Activated CD8-positive, alpha-beta T cell treated with anti-CD3 and anti-CD28 coated beads, Interleukin-2, amount 10 ng/mL, durations not matched to agents 7 days and 5 days (primary cell): ENCODE results near the gene TRIML2. TPM values are rescaled to one million over a fixed set of nuclear protein-coding genes. Genes with fewer than 3 reads are reported as not detected.
"Not testable (repeated sequence)": the region's sequence is repeated elsewhere in the genome, so short reads cannot be mapped to it uniquely, and the experiment has no call there.

ENCODE experiments used
- ATAC-seq: fragments of 150-1000 bp; cut with Tn5 transposase; one replicate; pipeline ENCODE4 v1.10.0; 2021; ENCODE audit warnings: moderate library complexity
- CTCF ChIA-PET: fragments of 350-600 bp; sonication (Branson Sonifier 250); formaldehyde crosslinking; loops from one replicate; lab custom pipeline; 2021; ENCODE audit warnings: antibody characterized with exemption; lab: Charles Lee
- POLR2A ChIA-PET: fragments of 350-600 bp; sonication (Branson Sonifier 250); formaldehyde crosslinking; loops from one replicate; lab custom pipeline; 2021; ENCODE audit warnings: antibody characterized with exemption; lab: Charles Lee
- DNase-seq: peaks from one replicate; pipeline ENCODE4 v3.0.0-alpha.2; 2020
- H3K27ac Mint-ChIP-seq: one replicate; pipeline ENCODE4 v1.8.0; 2021; ENCODE audit warnings: mild to moderate bottlenecking, mixed read lengths
- H3K27me3 Mint-ChIP-seq: one replicate; pipeline ENCODE4 v1.8.0; 2021; ENCODE audit warnings: low read depth, mixed read lengths
- H3K36me3 Mint-ChIP-seq: one replicate; pipeline ENCODE4 v1.8.0; 2021; ENCODE audit warnings: low read depth, mixed read lengths
- H3K4me1 Mint-ChIP-seq: one replicate; pipeline ENCODE4 v1.8.0; 2021; ENCODE audit warnings: low read depth, mixed read lengths
- H3K4me3 Mint-ChIP-seq: one replicate; pipeline ENCODE4 v1.8.0; 2021; ENCODE audit warnings: mild to moderate bottlenecking, mixed read lengths
- H3K9me3 Mint-ChIP-seq: one replicate; pipeline ENCODE4 v1.8.0; 2022; ENCODE audit warnings: mixed read lengths; ENCODE audit not compliant: insufficient read depth
- total RNA-seq, 2 experiments: library from RNA; stranded (reverse); gene quantifications; one replicate each; pipeline ENCODE4 v1.2.3, GENCODE V29; 2021

The TRIML2 gene
- total RNA-seq, 2 experiments from 2014 or later, result not detected

DNA sequence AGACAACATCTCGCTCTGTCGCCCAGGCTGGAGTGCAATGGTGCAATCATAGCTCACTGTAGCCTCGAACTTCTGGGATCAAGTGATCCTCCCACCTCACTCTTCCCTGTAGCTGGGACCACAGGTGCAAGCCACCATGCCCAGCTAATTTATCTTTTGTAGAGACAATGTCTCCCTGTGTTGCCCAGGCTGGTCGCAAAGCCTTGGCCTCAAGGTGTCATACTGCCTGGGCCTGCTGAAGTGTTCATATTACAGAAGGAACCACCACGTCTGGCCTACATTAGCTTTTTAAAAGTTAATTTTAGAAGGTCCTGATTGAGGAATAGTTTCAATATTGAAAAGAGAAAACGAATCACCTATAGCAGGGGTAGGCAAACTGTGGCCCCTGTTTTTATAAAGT lies 22.5 kb downstream of the TRIML2 start:
- no peaks in the 10 kb centered on the region for H3K27me3 Mint-ChIP-seq
- H3K27ac Mint-ChIP-seq, result no peak overlapping the region
- H3K36me3 Mint-ChIP-seq, result no peaks in the 10 kb centered on the region
- ATAC-seq (no peak), DNase-seq (no peak)
- H3K9me3 Mint-ChIP-seq, result peaks cover 6% of the 10 kb centered on the region
- no peaks in the 10 kb centered on the region for H3K4me1 Mint-ChIP-seq
- POLR2A ChIA-PET, result no interaction called here
- no peak overlapping the region for H3K4me3 Mint-ChIP-seq
- CTCF ChIA-PET, result no interaction called here

DNA sequence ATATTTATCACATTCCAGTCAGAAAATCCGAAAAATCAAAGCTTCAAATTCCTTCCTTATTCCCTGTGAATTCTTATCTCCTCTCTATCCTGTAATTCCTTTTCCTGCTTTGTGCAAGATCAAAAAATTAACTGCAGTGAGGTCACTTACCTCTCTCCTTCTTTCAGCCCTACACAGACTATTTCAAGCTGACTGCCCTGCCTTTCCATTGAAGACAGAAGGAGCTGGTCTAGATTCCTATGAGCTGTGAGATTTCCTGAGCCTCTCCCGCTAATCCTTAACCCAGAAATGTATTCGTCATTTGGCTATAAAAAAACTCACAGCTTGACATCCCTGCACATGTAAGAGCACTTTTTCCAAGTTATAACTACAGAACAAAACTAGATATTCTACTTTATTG lies 26.6 kb downstream of the TRIML2 start:
- Mint-ChIP-seq H3K9me3 (peaks cover 8% of the 10 kb centered on the region), H3K4me3 (no peak overlapping the region), H3K36me3 (no peaks in the 10 kb centered on the region), H3K27me3 (no peaks in the 10 kb centered on the region), H3K4me1 (no peaks in the 10 kb centered on the region), H3K27ac (no peak overlapping the region)
- DNase-seq (no peak), ATAC-seq (no peak)
- ChIA-PET POLR2A (no interaction called here), CTCF (no interaction called here)

DNA sequence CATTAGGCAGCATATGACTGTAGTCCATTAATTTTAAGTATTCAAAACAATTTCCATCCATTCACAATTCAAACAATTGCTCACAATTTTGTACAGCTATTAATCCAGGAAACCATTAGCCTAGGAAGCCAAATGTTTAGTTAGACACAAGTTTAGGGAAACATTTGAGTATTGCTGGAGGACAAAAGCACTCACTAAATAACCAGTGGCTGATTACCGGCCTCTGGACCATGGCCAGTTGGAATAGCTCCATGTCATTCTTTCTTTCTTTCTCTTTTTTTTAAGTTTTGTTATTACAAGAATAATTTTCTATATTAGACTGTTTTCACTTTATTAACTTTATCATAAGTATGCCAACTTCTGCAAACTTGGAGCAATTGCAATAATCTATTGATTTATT lies 31.3 kb downstream of the TRIML2 start:
- Mint-ChIP-seq H3K27me3 (no peaks in the 10 kb centered on the region), H3K9me3 (peaks cover 11% of the 10 kb centered on the region), H3K27ac (no peak overlapping the region), H3K4me3 (no peak overlapping the region), H3K4me1 (no peaks in the 10 kb centered on the region), H3K36me3 (no peaks in the 10 kb centered on the region)
- DNase-seq (no peak), ATAC-seq (no peak)
- POLR2A ChIA-PET, result no interaction called here
- CTCF ChIA-PET, result no interaction called here

DNA sequence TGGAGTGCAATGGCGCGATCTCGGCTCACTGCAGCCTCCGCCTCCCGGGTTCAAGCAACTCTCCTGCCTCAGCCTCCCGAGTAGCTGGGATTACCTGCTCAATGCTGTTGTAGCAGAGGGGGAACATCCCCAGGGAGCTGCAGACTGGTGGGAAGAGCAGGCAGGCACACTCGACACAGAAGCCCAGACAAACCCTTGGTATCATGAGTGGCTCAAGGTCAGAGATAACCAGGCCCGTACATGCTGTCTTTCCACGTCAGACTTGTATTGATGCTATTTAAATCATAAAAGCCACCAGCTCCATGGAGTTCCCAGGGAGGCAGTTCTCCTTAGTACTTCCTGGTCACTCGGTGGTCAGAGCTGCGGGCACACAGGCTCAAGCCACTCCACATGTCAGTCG lies 33.2 kb downstream of the TRIML2 start:
- H3K27me3 Mint-ChIP-seq, result no peaks in the 10 kb centered on the region
- POLR2A ChIA-PET, result no interaction called here
- H3K27ac Mint-ChIP-seq, result no peak overlapping the region
- ATAC-seq, result no peak
- H3K4me1 Mint-ChIP-seq, result no peaks in the 10 kb centered on the region
- no peak overlapping the region for H3K4me3 Mint-ChIP-seq
- DNase-seq, result no peak
- H3K36me3 Mint-ChIP-seq, result no peaks in the 10 kb centered on the region
- H3K9me3 Mint-ChIP-seq, result peaks cover 10% of the 10 kb centered on the region
- CTCF ChIA-PET, result no interaction called here

DNA sequence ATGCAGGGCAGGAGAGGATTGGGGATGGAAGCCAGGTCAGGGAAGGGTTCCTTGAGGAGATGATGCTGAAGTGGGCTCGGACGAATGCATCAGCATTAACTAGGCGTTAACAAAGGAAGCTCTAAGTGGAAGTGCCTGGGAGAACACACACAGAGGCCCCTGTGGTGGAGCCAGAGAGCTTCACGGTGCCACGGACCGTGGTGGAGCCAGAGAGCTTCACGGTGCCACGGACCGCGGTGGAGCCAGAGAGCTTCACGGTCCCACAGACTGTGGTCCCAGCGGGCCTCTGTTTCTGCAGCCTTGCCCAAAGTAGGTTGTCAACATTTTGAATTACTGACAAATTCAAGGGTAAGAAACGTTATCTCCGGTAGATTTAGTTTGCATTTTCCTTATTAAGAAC lies 48.3 kb downstream of the TRIML2 start:
- ATAC-seq (no peak), DNase-seq (no peak)
- Mint-ChIP-seq H3K4me3 (no peak overlapping the region), H3K36me3 (no peaks in the 10 kb centered on the region), H3K4me1 (no peaks in the 10 kb centered on the region), H3K9me3 (peaks cover 3% of the 10 kb centered on the region), H3K27ac (no peak overlapping the region), H3K27me3 (no peaks in the 10 kb centered on the region)
- POLR2A ChIA-PET, result no interaction called here
- CTCF ChIA-PET, result no interaction called here

DNA sequence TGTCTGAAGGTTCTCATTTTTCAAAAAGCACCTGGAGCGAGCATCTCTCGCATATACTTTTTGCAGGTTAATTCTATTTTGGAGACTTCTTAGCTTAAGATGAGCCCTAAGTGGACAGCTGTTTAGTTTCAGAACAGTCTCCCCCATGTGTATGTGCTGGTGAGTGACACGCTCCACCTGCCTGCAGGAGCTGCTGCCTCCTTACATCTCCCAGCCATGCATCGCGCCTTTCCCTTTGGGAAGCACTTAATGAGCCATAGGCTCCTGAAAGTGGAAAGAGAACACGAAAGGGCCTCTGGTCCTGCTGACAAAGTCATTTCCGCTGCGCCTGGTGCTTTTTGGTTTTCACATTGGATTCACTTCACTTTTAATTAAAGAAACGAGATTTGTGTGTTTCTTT lies 56.1 kb downstream of the TRIML2 start:
- ChIA-PET POLR2A (no interaction called here), CTCF (no interaction called here)
- Mint-ChIP-seq H3K27me3 (no peaks in the 10 kb centered on the region), H3K27ac (no peak overlapping the region), H3K36me3 (no peaks in the 10 kb centered on the region), H3K4me1 (no peaks in the 10 kb centered on the region), H3K9me3 (peaks cover 3% of the 10 kb centered on the region), H3K4me3 (no peak overlapping the region)
- DNase-seq (no peak), ATAC-seq (no peak)

DNA sequence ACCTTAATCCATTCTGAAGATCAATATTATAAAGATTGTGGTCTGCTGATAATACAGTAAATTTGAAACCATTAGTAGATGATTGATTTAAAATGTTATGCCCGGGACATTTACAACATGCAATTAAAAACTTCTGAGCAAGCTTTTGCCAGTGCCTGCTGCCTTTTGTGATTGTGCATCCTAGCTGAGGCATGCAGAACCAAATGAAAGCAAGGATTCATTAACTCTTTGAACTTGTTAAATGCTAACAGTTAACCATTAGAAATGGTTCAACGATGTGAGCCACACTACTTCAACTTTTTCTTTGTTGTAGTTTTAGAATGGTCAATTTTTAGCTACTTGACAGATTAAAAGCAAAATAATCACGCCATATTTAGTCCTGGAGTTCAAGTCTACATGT lies 62.7 kb downstream of the TRIML2 start:
- Mint-ChIP-seq H3K4me3 (no peak overlapping the region), H3K27ac (no peak overlapping the region), H3K27me3 (no peaks in the 10 kb centered on the region), H3K4me1 (no peaks in the 10 kb centered on the region), H3K36me3 (no peaks in the 10 kb centered on the region), H3K9me3 (peaks cover 5% of the 10 kb centered on the region)
- DNase-seq, result no peak
- no peak for ATAC-seq
- ChIA-PET POLR2A (no interaction called here), CTCF (no interaction called here)

DNA sequence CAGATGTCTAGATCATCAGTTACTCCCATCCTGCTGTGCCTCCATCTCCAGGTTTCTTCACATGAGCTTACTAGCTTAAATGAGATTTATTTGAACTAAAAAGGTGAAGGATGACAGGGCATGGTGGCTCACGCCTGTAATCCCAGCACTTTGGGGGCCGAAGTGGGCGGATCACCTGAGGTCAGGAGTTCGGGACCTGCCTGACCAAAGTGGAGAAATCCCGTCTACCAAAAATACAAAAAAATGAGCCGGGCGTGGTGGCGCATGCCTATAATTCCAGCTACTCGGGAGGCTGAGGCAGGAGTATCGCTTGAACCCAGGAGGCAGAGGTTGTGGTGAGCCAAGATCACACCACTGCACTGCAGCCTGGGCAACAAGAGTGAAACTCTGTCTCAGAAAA lies 63.9 kb downstream of the TRIML2 start:
- H3K4me3 Mint-ChIP-seq, H3K27ac Mint-ChIP-seq, ATAC-seq, H3K9me3 Mint-ChIP-seq, CTCF ChIA-PET, H3K36me3 Mint-ChIP-seq, H3K4me1 Mint-ChIP-seq, POLR2A ChIA-PET, DNase-seq, H3K27me3 Mint-ChIP-seq: not testable (repeated sequence)

DNA sequence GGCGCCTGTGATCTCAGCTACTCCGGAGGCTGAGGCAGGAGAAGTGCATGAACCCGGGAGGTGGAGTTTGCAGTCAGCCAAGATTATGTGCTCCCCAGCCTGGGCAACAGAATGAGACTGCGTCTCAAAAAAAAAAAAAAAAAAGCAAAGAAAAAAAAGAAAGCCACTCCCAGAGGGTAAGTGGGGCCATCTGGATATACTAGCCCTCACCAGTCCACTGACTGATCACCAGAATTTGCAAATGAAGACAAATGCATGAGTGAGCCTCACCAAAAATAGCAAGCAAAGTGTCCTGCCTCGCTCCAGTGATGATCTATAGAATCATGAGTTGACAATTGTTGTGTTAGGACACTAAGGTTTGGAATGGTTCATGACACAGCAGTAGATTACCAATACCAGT lies 66.2 kb downstream of the TRIML2 start:
- H3K4me3 Mint-ChIP-seq, result no peak overlapping the region
- H3K27me3 Mint-ChIP-seq, result no peaks in the 10 kb centered on the region
- H3K36me3 Mint-ChIP-seq, result no peaks in the 10 kb centered on the region
- ATAC-seq (no peak), DNase-seq (no peak)
- H3K9me3 Mint-ChIP-seq, result peaks cover 11% of the 10 kb centered on the region
- CTCF ChIA-PET, result no interaction called here
- H3K4me1 Mint-ChIP-seq, result no peaks in the 10 kb centered on the region
- POLR2A ChIA-PET, result no interaction called here
- no peak overlapping the region for H3K27ac Mint-ChIP-seq

DNA sequence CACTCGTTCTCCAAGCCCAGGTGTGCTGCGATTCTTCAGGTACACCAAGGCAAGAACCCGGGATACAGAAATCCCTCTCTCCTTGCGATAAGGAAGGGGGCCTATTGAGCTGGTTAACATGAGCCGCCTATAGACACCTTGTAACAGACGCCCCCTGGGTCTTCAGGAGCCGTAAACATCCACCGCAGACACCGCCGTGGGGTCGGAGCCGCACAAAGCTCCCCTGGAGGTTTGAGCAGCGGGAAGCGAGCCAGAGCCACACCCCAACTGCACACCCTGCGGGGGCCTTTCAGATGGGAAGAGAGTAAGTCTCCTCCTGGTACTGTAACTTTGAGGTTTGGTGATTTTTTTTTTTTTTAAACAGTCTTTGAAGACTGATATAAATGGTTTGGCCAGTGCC lies 67.2 kb downstream of the TRIML2 start:
- ChIA-PET CTCF (no interaction called here), POLR2A (no interaction called here)
- H3K4me3 Mint-ChIP-seq, result no peak overlapping the region
- no peaks in the 10 kb centered on the region for H3K27me3 Mint-ChIP-seq
- H3K9me3 Mint-ChIP-seq, result peaks cover 8% of the 10 kb centered on the region
- H3K4me1 Mint-ChIP-seq, result no peaks in the 10 kb centered on the region
- DNase-seq, result no peak
- H3K36me3 Mint-ChIP-seq, result no peaks in the 10 kb centered on the region
- no peak overlapping the region for H3K27ac Mint-ChIP-seq
- no peak for ATAC-seq

DNA sequence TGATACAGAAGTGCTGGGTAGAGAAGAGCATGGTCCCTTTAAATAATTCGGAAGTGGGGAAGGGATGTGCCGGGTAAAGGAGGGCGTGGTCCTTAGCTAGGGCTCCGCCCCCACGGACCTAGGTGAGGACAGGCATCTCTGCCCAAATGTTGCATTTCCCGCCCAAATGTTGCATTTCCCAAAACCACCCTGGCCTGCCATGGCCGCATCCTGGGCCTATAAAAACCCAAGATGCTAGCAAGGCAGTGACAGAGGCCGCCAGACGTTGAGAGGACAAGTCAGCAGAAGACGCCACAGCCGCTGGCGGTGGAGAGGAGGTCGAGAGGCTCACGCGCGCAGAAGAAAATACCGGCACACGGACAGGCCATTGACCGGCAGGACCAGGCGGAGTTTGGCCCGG lies 67.7 kb downstream of the TRIML2 start:
- DNase-seq, result no peak
- ATAC-seq, result no peak
- ChIA-PET CTCF (no interaction called here), POLR2A (no interaction called here)
- Mint-ChIP-seq H3K4me3 (no peak overlapping the region), H3K9me3 (peaks cover 6% of the 10 kb centered on the region), H3K4me1 (no peaks in the 10 kb centered on the region), H3K36me3 (no peaks in the 10 kb centered on the region), H3K27ac (no peak overlapping the region), H3K27me3 (no peaks in the 10 kb centered on the region)
